GM21619 (cell line): Measurements from ENCODE around the gene DDA1.
"Not testable (repeated sequence)": the region's sequence is repeated elsewhere in the genome, so short reads cannot be mapped to it uniquely, and the experiment has no call there.

Experiments used
- ATAC-seq: cut with Tn5 transposase; IDR thresholded peaks from one replicate; pipeline ENCODE4 v1.9.1; 2021; ENCODE audit not compliant: unreplicated experiment

The DDA1 gene

DNA sequence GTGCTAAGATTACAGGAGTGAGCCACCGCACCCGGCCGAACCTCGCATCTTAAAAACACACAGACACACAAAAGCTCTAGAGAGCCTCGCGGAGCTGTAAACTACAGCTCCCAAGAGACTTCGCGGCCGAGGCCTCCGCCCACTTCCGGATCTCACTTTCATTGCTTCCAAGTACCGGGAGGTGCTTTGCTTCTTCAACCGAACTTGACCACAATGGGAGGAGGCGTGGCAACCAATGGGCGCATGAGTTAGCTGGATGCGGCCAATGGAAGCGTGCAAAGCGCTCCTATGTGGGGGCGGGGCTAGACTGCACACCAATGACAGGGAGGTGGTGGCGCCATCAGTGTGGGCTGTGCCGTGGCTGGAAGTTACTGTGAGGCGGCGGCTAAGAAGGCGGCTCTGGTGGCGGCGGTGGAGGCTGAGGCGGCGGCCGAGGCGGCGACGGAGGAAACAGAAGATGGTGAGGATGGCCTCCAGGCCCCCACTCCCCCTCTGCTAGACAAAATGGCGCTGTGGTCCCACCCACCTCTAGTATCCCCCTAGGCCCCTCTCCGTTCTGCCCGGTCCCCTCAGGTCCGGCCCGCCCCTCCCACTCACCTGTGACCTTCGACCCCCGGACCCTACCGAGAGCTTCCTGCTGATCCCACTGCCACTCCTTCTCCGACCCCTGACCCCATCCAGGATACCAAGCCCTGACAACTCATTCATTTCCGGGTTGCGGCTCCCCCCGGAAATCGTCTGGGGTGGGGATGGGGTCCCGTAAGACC, at the start of gene DDA1:
Gene DDA1 (plus strand): TSS at position 366 of the 767 bp plus-strand sequence. CDS start 92 bp downstream, at position 458.
- peak; percentile 54 for ATAC-seq

GRCh38 chr19:17259934-17260333, 49.4 kb upstream of the DDA1 start:
- no peak for ATAC-seq

- ATAC-seq: peak; percentile 81
Measured at GRCh38 chr19:17260842-17261325, 48.5 kb upstream of the DDA1 start.

GRCh38 chr19:17262557-17262956, 46.8 kb upstream of the DDA1 start:
- ATAC-seq: no peak

DNA sequence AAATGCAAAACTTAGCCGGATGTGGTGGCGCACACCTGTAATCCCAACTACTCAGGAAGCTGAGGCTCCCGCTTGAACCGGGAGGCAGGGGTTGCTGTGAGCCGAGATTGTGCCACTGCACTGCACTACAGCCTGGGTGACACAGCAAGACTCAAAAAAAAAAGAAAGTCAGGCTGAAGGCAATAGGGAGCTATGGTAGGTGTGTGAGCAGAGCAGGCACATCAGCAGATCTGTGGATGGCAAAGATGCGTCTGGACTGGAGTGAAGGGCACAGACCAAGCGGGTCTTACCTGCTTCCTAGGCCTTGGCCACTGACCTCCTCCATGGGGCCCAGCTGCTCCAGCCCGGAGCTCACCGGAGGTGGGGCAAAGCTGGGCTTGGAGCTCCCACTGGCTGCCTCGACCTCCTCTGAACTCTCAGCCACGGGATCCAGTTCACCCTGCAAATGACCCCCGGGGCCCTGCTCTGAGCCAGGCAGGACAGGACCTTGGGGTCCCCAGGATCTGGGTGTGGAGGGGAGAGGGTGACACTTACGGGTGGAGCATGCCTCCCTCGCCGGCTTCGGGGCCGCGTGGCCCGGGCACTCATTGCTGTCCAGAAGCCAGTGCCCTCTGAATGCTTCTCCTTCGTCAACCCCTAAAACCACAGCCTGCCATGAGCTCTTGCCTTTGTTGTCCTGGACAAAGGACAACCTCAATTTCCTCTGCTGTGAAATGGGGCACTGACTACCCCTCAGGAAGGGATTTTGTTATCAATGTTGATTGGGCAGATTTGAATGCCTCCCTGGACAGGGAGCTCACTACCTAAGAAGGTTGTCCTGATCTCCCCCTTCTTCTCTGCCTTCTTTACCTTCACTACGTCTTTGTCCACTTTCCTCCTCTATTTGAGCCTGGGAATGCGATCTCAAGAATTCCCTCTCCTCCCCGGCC, 45.4 kb upstream of the DDA1 start:
- ATAC-seq: no peak

- ATAC-seq: no peak
Measured at GRCh38 chr19:17264641-17264979, 44.8 kb upstream of the DDA1 start, which contains the start of gene USHBP1. TSS of gene USHBP1 (minus strand) at chr19:17264745. CDS start at chr19:17264299, 446 bp downstream.

DNA sequence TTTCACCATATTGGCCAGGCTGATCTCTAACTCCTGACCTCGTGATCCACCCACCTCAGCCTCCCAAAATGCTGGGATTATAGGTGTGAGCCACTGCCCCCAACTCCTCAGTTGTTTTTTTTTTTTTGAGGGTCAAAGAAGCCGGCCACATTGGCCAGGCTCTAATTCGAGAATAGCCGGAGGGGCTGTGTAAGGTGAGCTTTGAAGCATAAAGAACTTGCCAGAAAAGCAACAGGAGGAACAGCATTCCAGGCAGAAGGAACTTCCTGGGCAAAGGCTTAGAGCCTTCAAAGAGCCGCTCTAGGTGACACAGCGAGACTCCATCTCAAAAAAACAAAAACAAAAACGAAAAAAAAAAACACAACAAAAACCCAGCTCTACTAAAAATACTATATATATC, 43.3 kb upstream of the DDA1 start:
- no peak for ATAC-seq

- ATAC-seq: peak; percentile 9
Measured at GRCh38 chr19:17266589-17266974, 42.8 kb upstream of the DDA1 start.

- ATAC-seq: peak; percentile 88
Measured at GRCh38 chr19:17266975-17267788, 42.2 kb upstream of the DDA1 start, which contains the start of gene BABAM1. TSS of gene BABAM1 (plus strand) at chr19:17267443. CDS start at chr19:17268807, 1,364 bp downstream.

GRCh38 chr19:17268754-17269153, 40.6 kb upstream of the DDA1 start:
- no peak for ATAC-seq

GRCh38 chr19:17274892-17275291, 34.5 kb upstream of the DDA1 start:
- ATAC-seq: not testable (repeated sequence)

GRCh38 chr19:17275441-17276175, 33.8 kb upstream of the DDA1 start:
- ATAC-seq: no peak

DNA sequence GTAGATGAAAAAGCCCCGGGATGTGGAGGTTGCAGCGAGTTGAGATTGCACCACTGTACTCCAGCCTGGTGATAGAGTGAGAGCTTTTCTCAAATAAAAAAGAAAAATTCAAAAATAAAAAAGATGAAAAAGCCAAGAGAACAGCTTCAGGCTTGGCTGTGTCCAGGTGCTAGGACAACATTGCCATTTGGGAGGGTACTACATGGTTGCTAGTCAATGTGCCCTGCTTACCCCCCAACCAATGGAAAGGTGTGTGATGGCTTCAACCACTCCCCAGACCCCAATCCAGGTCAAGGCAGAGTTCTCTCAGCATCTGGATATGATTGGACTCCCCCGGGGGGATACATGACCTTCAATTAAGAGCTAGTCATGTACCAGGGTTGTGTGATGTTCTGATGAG, 29.9 kb upstream of the DDA1 start:
- no peak for ATAC-seq

DNA sequence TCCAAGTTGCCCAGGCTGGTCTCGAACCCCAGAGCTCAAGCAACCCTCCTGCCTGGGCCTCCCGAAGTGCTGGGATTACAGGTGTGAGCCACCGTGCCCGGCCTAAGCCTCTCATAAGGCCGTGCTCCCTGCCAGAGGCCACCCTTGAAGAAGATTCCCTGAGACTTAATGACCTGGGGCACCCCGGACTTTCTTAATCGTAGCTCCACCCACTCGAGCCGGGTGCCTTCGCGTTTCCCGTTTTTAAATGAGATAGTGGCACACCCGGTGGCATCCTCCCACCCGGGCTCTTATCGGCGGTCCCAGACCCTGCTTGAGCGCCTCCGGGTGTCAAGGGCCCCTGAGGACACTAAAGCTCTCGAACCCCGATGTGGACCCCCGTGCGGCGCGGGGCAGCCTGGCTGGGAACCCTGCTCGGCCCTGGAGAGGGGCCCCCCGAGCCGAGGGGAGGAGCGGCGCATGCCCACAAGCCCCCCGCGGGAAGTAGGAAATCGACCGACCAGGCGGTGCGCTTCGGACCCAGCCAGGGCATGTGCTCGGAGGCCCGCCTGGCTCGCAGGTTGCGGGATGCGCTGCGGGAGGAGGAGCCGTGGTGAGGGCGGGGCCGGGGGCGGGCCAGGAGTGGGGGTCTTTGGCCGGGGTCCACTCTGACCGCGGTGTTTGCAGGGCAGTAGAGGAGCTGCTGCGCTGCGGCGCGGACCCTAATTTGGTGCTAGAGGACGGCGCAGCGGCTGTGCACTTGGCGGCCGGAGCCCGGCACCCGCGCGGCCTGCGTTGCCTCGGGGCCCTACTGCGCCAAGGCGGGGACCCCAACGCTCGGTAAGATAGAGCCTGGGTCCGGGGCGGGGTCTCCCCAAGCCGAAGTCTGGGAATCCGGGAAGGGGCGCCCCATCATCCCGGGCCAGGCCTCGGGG, 27.7 kb upstream of the DDA1 start, which contains the start of gene ANKLE1:
Gene ANKLE1 (plus strand): TSS at position 511 of the 914 bp plus-strand sequence. CDS start 20 bp downstream, at position 531.
- no peak for ATAC-seq

GRCh38 chr19:17282488-17283125, 26.8 kb upstream of the DDA1 start:
- ATAC-seq: peak; percentile 66

DNA sequence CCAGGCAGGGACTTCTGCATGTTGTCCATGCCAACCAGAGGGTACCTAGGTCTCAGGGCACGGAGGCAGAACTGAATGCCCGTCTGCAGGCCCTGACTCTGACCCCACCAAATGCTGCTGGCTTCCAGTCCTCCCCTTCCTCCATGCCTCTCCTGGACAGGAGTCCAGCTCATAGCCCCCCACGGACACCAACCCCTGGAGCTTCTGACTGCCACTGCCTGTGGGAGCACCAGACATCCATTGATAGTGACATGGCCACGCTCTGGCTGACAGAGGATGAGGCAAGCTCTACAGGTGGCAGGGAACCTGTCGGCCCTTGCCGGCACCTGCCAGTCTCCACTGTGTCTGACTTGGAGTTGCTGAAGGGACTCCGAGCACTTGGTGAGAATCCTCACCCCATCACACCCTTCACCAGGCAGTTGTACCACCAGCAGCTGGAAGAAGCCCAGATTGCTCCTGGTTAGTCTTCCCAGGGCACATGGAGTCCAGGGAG, 25.8 kb upstream of the DDA1 start:
- no peak for ATAC-seq

DNA sequence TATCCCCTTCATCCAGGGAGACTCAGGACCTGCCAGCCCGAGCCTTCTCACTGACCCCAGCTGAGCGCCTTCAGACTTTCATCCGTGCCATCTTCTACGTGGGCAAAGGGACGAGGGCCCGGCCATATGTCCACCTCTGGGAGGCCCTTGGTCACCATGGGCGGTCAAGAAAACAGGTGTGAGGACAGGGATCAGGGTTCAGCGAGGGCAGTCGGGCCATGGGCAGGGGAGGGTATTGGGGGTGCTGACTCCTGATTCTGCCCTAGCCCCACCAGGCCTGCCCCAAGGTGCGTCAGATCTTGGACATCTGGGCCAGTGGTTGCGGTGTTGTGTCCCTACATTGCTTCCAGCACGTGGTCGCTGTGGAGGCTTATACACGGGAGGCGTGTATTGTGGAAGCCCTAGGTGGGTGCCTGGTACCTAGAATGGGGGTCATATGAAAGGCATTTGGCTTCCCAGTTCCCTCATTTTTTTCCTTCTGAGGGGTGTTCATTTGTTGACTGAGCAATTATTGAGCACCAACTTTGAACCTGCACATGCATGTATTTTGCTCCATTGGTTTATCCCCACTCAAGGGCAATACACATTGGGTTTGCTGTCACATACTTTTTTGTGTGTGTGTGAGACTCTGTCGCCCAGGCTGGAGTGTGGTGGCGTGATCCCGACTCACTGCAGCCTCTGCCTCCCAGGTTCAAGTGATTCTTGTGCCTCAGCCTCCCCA, 23.8 kb upstream of the DDA1 start:
- ATAC-seq: no peak

GRCh38 chr19:17286263-17286662, 23.1 kb upstream of the DDA1 start:
- no peak for ATAC-seq
